MM.1S (cell line): ENCODE data around the gene ADGRL3.

ENCODE experiments used
- DNase-seq: peaks from one replicate; pipeline ENCODE4 v3.0.0-alpha.2; 2015
- H2AFZ ChIP-seq: fragments of 300-600 bp; sonication (generic); 2 replicates; pipeline ENCODE4 v1.6.0; 2016; ENCODE audit warnings: antibody characterized with exemption, low read length
- H3F3A ChIP-seq: fragments of 300-600 bp; sonication (generic); 2 replicates; pipeline ENCODE4 v1.6.1; 2016; ENCODE audit warnings: mild to moderate bottlenecking, antibody characterized with exemption, low read length, moderate library complexity, mixed read lengths; ENCODE audit not compliant: insufficient read depth
- H3K27ac ChIP-seq: fragments of 300-600 bp; sonication (generic); 2 replicates; pipeline ENCODE4 v1.5.1; 2016; ENCODE audit warnings: mild to moderate bottlenecking, low read length
- H3K27me3 ChIP-seq: fragments of 300-600 bp; sonication (generic); replicated peaks from 2 replicates; pipeline ENCODE4 v1.6.0; 2016; ENCODE audit warnings: low read length; ENCODE audit not compliant: insufficient read depth
- H3K36me3 ChIP-seq: fragments of 300-600 bp; sonication (generic); replicated peaks from 2 replicates; pipeline ENCODE4 v1.6.1; 2016; ENCODE audit warnings: mild to moderate bottlenecking, low read length, mixed read lengths; ENCODE audit not compliant: insufficient read depth
- H3K4me1 ChIP-seq: fragments of 300-600 bp; sonication (generic); 2 replicates; pipeline ENCODE4 v1.6.1; 2016; ENCODE audit warnings: low read length, mixed read lengths
- H3K4me2 ChIP-seq: fragments of 300-600 bp; sonication (generic); 2 replicates; pipeline ENCODE4 v1.6.0; 2016; ENCODE audit warnings: low read depth, low read length
- H3K4me3 ChIP-seq: fragments of 300-600 bp; sonication (generic); 2 replicates; pipeline ENCODE4 v1.5.1; 2016; ENCODE audit warnings: low read length, mixed read lengths
- H3K79me2 ChIP-seq: fragments of 300-600 bp; sonication (generic); 2 replicates; pipeline ENCODE4 v1.6.1; 2016; ENCODE audit warnings: mixed run types, low read length, mixed read lengths
- H3K9ac ChIP-seq: fragments of 300-600 bp; sonication (generic); 2 replicates; pipeline ENCODE4 v1.6.1; 2016; ENCODE audit warnings: low read length, mixed read lengths
- H3K9me2 ChIP-seq: fragments of 300-600 bp; sonication (generic); replicated peaks from 2 replicates; pipeline ENCODE4 v1.6.1; 2016; ENCODE audit warnings: mild to moderate bottlenecking, low read length, mixed read lengths; ENCODE audit not compliant: insufficient read depth
- H3K9me3 ChIP-seq: fragments of 300-600 bp; sonication (generic); replicated peaks from 2 replicates; pipeline ENCODE4 v1.6.1; 2016; ENCODE audit warnings: mild to moderate bottlenecking, low read length, mixed read lengths; ENCODE audit not compliant: insufficient read depth
- H4K20me1 ChIP-seq: fragments of 300-600 bp; sonication (generic); 2 replicates; pipeline ENCODE4 v1.6.1; 2016; ENCODE audit warnings: mild to moderate bottlenecking, low read length, moderate library complexity, mixed read lengths; ENCODE audit not compliant: insufficient read depth
- EZH2 ChIP-seq: fragments of 300-600 bp; sonication (generic); optimal IDR thresholded peaks from 2 replicates; pipeline ENCODE3; 2017; ENCODE audit warnings: low read depth, mild to moderate bottlenecking, antibody characterized with exemption, low read length, mixed read lengths
- EZH2phosphoT487 ChIP-seq: fragments of 300-600 bp; sonication (generic); IDR thresholded peaks from 2 replicates; pipeline ENCODE4 v1.6.1; 2018; ENCODE audit warnings: antibody characterized with exemption, low read length
- TF ChIP-seq, protein P1 (sequence below): fragments of 300-600 bp; sonication (generic); IDR thresholded peaks from 2 replicates; pipeline ENCODE4 v1.5.1; 2016; ENCODE audit warnings: antibody characterized with exemption, low read length, mixed read lengths

The ADGRL3 gene

DNA sequence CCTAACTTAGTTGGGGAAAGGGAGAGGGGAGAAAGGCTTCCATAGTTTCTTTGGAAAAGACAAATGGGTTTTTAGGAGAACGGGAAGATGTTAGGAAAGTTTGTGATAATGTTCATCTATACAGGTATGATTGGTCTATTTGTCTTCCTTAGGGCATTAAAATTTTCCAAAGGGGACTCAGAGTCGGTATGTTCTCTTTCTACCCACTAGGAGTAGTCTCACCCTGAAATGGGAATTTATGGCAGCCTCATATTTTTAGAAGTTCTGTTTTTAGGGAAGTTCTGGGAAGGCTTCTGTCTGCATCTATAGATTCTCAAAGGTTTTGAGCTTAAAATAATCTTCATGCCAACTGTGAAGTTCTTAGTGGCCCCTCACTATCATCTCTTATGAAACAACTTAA is 637.3 kb downstream of the ADGRL3 start:
- H3K9me2 ChIP-seq: no peaks in the 10 kb centered on the region
- H3K4me1 ChIP-seq: no peaks in the 10 kb centered on the region
- H3K27me3 ChIP-seq: no peaks in the 10 kb centered on the region
- DNase-seq: no peak
- H4K20me1 ChIP-seq: no peaks in the 10 kb centered on the region
- TF ChIP-seq EZH2phosphoT487: no peak
- TF ChIP-seq, protein P1, sequence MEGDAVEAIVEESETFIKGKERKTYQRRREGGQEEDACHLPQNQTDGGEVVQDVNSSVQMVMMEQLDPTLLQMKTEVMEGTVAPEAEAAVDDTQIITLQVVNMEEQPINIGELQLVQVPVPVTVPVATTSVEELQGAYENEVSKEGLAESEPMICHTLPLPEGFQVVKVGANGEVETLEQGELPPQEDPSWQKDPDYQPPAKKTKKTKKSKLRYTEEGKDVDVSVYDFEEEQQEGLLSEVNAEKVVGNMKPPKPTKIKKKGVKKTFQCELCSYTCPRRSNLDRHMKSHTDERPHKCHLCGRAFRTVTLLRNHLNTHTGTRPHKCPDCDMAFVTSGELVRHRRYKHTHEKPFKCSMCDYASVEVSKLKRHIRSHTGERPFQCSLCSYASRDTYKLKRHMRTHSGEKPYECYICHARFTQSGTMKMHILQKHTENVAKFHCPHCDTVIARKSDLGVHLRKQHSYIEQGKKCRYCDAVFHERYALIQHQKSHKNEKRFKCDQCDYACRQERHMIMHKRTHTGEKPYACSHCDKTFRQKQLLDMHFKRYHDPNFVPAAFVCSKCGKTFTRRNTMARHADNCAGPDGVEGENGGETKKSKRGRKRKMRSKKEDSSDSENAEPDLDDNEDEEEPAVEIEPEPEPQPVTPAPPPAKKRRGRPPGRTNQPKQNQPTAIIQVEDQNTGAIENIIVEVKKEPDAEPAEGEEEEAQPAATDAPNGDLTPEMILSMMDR: no peak
- no peak for TF ChIP-seq EZH2
- no peak overlapping the region for H3K27ac ChIP-seq
- H3K9ac ChIP-seq: no peak overlapping the region
- H3K4me2 ChIP-seq: no peak overlapping the region
- no peaks in the 10 kb centered on the region for H3F3A ChIP-seq
- H2AFZ ChIP-seq: no peak overlapping the region
- no peaks in the 10 kb centered on the region for H3K79me2 ChIP-seq
- H3K4me3 ChIP-seq: no peak overlapping the region
- H3K36me3 ChIP-seq: no peaks in the 10 kb centered on the region
- no peaks in the 10 kb centered on the region for H3K9me3 ChIP-seq

DNA sequence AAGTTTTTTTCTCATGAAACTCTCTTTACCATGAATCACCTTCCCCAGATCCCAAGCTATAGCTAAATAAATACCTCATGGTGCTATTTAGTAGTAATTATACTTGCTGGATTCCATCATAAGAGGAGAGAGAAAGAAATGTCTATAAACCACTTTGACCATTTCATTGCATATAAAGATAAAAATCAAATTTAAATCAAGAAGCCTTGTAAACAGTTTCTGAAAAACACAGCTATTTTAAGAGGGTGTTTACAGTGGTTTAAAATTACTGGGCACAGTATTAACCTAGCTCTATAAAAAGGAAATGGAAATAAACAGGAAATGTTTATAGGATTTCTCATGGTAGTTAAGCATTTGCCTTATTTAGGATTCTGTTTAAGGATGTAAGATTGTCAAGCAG is 637.9 kb downstream of the ADGRL3 start:
- H3K9me3 ChIP-seq: no peaks in the 10 kb centered on the region
- no peak overlapping the region for H3K9ac ChIP-seq
- H3K27me3 ChIP-seq: no peaks in the 10 kb centered on the region

DNA sequence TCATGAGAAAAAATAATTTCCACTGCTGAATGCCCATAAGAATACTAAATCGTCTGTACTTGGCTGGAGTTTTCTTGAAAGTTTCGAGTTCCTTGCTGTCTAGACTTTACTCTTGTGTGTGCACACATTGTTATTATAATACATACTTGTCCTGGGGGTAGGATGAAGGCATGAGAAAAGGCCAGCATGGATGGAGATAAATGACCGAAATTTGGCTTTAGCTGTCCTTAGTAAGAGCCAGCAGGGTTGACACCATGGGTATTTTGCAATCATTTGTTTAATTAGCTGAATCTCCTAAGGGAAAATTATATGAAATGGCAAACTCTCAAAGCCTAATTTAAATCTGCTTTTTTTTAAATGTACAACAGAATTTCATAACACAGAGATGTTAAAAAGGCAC is 641.6 kb downstream of the ADGRL3 start:
- no peak for DNase-seq
- H3K27ac ChIP-seq: no peak overlapping the region
- H3K36me3 ChIP-seq: no peaks in the 10 kb centered on the region
- no peaks in the 10 kb centered on the region for H4K20me1 ChIP-seq
- no peak overlapping the region for H2AFZ ChIP-seq
- no peaks in the 10 kb centered on the region for H3K9me2 ChIP-seq
- TF ChIP-seq, protein P1: no peak
- no peak for TF ChIP-seq EZH2
- TF ChIP-seq EZH2phosphoT487: no peak
- H3K4me2 ChIP-seq: no peak overlapping the region
- no peak overlapping the region for H3K9ac ChIP-seq
- no peaks in the 10 kb centered on the region for H3K4me1 ChIP-seq
- H3K79me2 ChIP-seq: no peaks in the 10 kb centered on the region
- H3K9me3 ChIP-seq: no peaks in the 10 kb centered on the region
- H3K4me3 ChIP-seq: no peak overlapping the region
- no peaks in the 10 kb centered on the region for H3K27me3 ChIP-seq
- H3F3A ChIP-seq: no peaks in the 10 kb centered on the region

More for the DNA sequence above, 637.9 kb downstream of the ADGRL3 start:
- no peak for DNase-seq
- Histone ChIP-seq H3K9me2 (no peaks in the 10 kb centered on the region), H3K4me2 (no peak overlapping the region), H3K4me3 (no peak overlapping the region), H3K79me2 (no peaks in the 10 kb centered on the region), H3K4me1 (no peaks in the 10 kb centered on the region), H3K27ac (no peak overlapping the region), H4K20me1 (no peaks in the 10 kb centered on the region), H2AFZ (no peak overlapping the region), H3K36me3 (no peaks in the 10 kb centered on the region), H3F3A (no peaks in the 10 kb centered on the region)
- TF ChIP-seq EZH2 (no peak), EZH2phosphoT487 (no peak)
- TF ChIP-seq, protein P1: no peak
